Measurements from ENCODE around the gene MIA2.
"Not testable (repeated sequence)": the region's sequence is repeated elsewhere in the genome, so short reads cannot be mapped to it uniquely, and the experiment has no call there.

The MIA2 gene

GRCh38 chr14:39291701-39292100 is 58.0 kb downstream of the MIA2 start:
- no peak for TF ChIP-seq POLR2AphosphoS5 (IDR thresholded peaks at IDR 0.05; ENCODE audit: low read depth, low read length)
- TF ChIP-seq TAF1 (IDR thresholded peaks at IDR 0.05; ENCODE audit: borderline replicate concordance, low read depth, low read length) = no peak
- no peak for TF ChIP-seq POLR2A (IDR thresholded peaks at IDR 0.05; ENCODE audit: low read depth, low read length)
- DNase-seq (ENCODE audit: insufficient read length) (no peak), FAIRE-seq (no peak)

- FAIRE-seq (no peak), DNase-seq (ENCODE audit: insufficient read length) (no peak)
- TF ChIP-seq POLR2AphosphoS5 (IDR thresholded peaks at IDR 0.05; ENCODE audit: low read depth, low read length) (no peak), TAF1 (IDR thresholded peaks at IDR 0.05; ENCODE audit: borderline replicate concordance, low read depth, low read length) (no peak), POLR2A (IDR thresholded peaks at IDR 0.05; ENCODE audit: low read depth, low read length) (no peak)
Measured at GRCh38 chr14:39293629-39294028, 59.9 kb downstream of the MIA2 start.

DNA sequence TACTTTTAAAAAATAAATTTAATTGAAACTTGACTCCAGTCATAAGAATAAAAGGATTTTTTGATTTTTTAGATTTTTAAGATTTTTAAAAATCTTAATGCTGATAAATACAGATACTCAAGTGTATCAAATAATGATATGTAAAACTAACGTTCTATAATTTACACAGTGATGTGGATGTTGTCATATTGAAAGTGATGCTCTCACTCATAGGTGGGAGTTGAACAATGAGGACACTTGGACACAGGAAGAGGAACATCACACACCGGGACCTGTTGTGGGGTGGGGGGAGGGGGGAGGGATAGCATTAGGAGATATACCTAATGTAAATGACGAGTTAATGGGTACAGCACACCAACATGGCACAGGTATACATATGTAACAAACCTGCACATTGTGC is 66.7 kb downstream of the MIA2 start:
- FAIRE-seq = not testable (repeated sequence)

DNA sequence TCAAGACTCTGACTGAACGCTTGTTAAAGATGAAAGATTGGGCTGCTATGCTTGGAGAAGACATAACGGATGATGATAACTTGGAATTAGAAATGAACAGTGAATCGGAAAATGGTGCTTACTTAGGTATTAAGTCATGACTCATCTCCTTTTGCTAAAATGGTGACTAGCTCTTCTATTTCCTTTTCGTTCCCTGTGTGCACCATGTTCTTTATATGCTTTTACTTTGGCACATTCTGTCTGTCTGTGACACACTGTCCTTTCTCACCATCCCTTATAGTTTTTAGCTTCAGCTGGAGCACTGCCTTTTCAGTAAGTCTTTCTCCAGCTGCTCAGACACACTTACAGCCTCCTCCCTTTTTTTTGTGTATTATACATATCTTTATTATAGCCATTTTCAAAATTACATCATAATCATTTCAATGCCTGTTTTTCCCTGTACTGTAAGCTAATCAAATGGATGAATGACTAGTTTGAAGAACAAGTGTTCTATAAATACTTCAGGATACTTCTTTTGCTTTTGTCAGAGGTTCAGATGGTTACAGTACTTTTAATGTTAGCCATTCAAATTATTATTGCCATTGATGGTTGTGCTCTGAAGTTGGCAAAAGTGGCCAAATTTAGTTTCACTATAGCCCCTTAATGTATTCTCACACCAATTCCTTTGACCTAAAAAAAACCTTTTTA is 68.6 kb downstream of the MIA2 start:
- DNase-seq (ENCODE audit: insufficient read length) (no peak), FAIRE-seq (no peak)
- no peak for TF ChIP-seq POLR2A (IDR thresholded peaks at IDR 0.05; ENCODE audit: low read depth, low read length)
- no peak for TF ChIP-seq POLR2AphosphoS5 (IDR thresholded peaks at IDR 0.05; ENCODE audit: low read depth, low read length)
- no peak for TF ChIP-seq TAF1 (IDR thresholded peaks at IDR 0.05; ENCODE audit: borderline replicate concordance, low read depth, low read length)

More for the DNA sequence above, 66.7 kb downstream of the MIA2 start:
- DNase-seq (ENCODE audit: insufficient read length) = not testable (repeated sequence)

DNA sequence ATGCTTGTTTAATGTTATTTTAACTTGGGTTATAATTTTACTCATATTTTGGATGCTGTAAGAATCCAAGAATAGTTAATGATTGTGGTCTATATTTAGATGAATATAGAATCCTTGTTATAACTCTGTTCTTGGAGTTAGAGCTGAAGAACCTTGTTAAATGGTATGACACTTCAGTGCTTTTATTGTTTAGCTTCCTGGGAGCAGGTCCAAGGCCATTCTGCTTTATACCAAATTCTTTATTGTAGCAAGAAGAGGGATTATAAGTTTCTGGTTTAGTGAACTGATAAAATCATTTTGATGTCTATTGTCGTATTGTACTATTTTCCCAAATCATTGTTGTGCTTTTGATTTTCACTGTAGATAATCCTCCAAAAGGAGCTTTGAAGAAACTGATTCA is 69.4 kb downstream of the MIA2 start:
- FAIRE-seq (no peak), DNase-seq (ENCODE audit: insufficient read length) (no peak)
- TF ChIP-seq TAF1 (IDR thresholded peaks at IDR 0.05; ENCODE audit: borderline replicate concordance, low read depth, low read length) = no peak
- TF ChIP-seq POLR2A (IDR thresholded peaks at IDR 0.05; ENCODE audit: low read depth, low read length) = no peak
- no peak for TF ChIP-seq POLR2AphosphoS5 (IDR thresholded peaks at IDR 0.05; ENCODE audit: low read depth, low read length)

DNA sequence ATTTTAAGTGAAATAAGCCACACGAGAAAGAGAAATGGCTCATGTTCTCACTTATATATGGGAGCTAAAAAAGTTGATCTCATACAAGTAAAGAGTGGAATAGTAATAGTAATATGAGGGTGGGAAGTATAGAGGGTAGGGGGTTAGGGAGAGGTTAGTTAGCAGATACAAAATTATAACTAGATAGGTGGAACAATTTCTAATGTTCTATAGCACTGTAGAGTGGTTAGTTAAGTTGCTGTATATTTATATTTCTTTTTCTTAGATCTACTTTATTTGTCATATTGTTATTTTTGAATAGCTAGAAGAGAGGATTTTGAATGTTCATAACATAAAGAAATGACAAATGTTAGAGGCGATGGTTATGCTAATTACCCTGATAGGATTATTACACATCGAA is 74.1 kb downstream of the MIA2 start:
- FAIRE-seq (no peak), DNase-seq (ENCODE audit: insufficient read length) (no peak)
- no peak for TF ChIP-seq TAF1 (IDR thresholded peaks at IDR 0.05; ENCODE audit: borderline replicate concordance, low read depth, low read length)
- no peak for TF ChIP-seq POLR2A (IDR thresholded peaks at IDR 0.05; ENCODE audit: low read depth, low read length)
- TF ChIP-seq POLR2AphosphoS5 (IDR thresholded peaks at IDR 0.05; ENCODE audit: low read depth, low read length) = no peak

DNA sequence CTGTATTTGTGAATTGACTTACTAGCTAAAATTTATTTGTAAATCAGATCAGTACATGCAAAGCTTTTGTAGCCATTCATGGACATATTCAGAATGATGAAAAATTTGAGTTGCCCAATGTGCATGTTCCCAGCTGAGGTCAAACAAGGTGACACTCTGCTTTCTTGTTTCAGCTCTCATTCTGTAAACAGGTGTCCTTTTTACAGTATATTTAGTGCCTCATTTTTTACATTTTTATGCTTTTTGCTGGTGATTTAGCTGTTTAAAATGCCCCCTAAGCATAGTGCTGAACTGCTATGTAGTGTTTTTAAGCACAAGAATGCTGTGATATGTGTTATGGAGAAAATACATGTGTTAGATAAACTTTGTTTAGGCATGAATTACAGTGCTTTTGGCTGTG is 76.3 kb downstream of the MIA2 start:
- DNase-seq (ENCODE audit: insufficient read length) = no peak
- FAIRE-seq = no peak
- no peak for TF ChIP-seq POLR2AphosphoS5 (IDR thresholded peaks at IDR 0.05; ENCODE audit: low read depth, low read length)

DNA sequence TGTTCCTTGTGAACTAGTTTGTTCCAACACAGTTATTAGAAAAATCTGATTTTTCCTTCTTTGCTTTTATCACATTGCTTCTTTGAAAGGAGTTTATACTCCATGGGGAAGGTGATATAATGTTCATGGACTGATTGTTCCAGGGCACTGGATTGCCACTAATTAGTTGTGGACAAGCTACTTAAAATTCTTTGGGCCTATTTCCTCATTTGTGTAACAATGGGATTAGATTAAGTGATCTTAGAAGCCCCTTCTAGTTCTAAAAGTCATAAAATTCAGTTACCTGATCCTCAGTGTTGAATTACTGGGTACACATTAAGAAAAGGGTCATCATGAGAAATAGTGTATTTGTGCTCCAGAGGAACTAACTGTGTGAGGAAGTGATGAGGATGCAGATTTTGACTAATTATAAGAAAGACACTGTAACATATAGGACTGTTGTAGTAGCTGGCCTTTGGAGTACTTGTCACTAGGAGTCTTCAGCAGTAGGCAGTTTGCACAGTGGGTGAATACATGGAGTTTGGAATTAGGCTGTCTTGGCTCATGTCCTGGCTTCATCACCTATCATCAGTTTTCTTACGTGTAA is 82.2 kb downstream of the MIA2 start:
- DNase-seq (ENCODE audit: insufficient read length) (no peak), FAIRE-seq (no peak)
- TF ChIP-seq POLR2A (IDR thresholded peaks at IDR 0.05; ENCODE audit: low read depth, low read length) (no peak), TAF1 (IDR thresholded peaks at IDR 0.05; ENCODE audit: borderline replicate concordance, low read depth, low read length) (no peak), POLR2AphosphoS5 (IDR thresholded peaks at IDR 0.05; ENCODE audit: low read depth, low read length) (no peak)

GRCh38 chr14:39316830-39317553 is 83.3 kb downstream of the MIA2 start:
- TF ChIP-seq TAF1 (IDR thresholded peaks at IDR 0.05; ENCODE audit: borderline replicate concordance, low read depth, low read length) = no peak
- TF ChIP-seq POLR2A (IDR thresholded peaks at IDR 0.05; ENCODE audit: low read depth, low read length) = no peak
- no peak for TF ChIP-seq POLR2AphosphoS5 (IDR thresholded peaks at IDR 0.05; ENCODE audit: low read depth, low read length)
- FAIRE-seq (no peak), DNase-seq (ENCODE audit: insufficient read length) (no peak)

GRCh38 chr14:39318574-39318973 is 84.9 kb downstream of the MIA2 start:
- DNase-seq (ENCODE audit: insufficient read length) (no peak), FAIRE-seq (no peak)
- TF ChIP-seq TAF1 (IDR thresholded peaks at IDR 0.05; ENCODE audit: borderline replicate concordance, low read depth, low read length) (no peak), POLR2AphosphoS5 (IDR thresholded peaks at IDR 0.05; ENCODE audit: low read depth, low read length) (no peak), POLR2A (IDR thresholded peaks at IDR 0.05; ENCODE audit: low read depth, low read length) (no peak)

- no peak for DNase-seq (ENCODE audit: insufficient read length)
- TF ChIP-seq TAF1 (IDR thresholded peaks at IDR 0.05; ENCODE audit: borderline replicate concordance, low read depth, low read length) (no peak), POLR2AphosphoS5 (IDR thresholded peaks at IDR 0.05; ENCODE audit: low read depth, low read length) (no peak), POLR2A (IDR thresholded peaks at IDR 0.05; ENCODE audit: low read depth, low read length) (no peak)
- FAIRE-seq = no peak
Measured at GRCh38 chr14:39319381-39319780, 85.7 kb downstream of the MIA2 start.

GRCh38 chr14:39320318-39320717 is 86.6 kb downstream of the MIA2 start:
- TF ChIP-seq TAF1 (IDR thresholded peaks at IDR 0.05; ENCODE audit: borderline replicate concordance, low read depth, low read length) = no peak
- no peak for TF ChIP-seq POLR2A (IDR thresholded peaks at IDR 0.05; ENCODE audit: low read depth, low read length)
- no peak for TF ChIP-seq POLR2AphosphoS5 (IDR thresholded peaks at IDR 0.05; ENCODE audit: low read depth, low read length)
- DNase-seq (ENCODE audit: insufficient read length) = no peak
- no peak for FAIRE-seq

Data from GM12892 (cell line).